ENCODE measurements around the gene PFAS. TPM values are rescaled to one million over a fixed set of nuclear protein-coding genes. Genes with fewer than 3 reads are reported as not detected.
A peak's percentile ranks its signal among the peaks of the same experiment; 100 is the strongest.
"Not testable (repeated sequence)": the region's sequence is repeated elsewhere in the genome, so short reads cannot be mapped to it uniquely, and the experiment has no call there.

The PFAS gene
- total RNA-seq, 1 donor: 18.8 TPM

DNA sequence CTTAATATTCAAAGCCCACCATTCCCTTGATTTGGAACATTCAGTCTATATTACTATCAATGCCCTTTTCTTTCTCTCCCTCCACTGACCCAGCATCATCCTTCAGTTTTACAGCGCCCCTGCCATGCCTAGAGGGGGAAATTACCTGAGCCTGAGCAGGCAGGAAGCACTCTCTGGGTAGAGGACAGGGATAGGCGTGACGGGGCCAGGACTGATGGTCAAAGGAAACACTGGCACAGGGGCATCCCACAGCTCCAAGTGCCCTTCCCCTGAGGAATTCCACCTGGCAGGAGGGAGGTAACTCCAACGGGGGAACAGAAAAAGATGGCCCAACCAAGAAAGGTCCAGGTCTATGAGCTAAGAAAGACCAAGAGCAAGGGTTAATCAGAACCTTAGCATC lies 11.2 kb upstream of the PFAS start:
- Histone ChIP-seq H3K4me2 (ENCODE audit: insufficient read depth, low read length) (no peak overlapping the region), H3K27ac (ENCODE audit: low read depth, low read length) (no peak overlapping the region), H3K79me2 (ENCODE audit: insufficient read depth, low read length) (no peaks in the 10 kb centered on the region), H3K36me3 (ENCODE audit: insufficient read depth, low read length) (peaks cover 42% of the 10 kb centered on the region), H3K27me3 (ENCODE audit: insufficient read depth, low read length) (no peaks in the 10 kb centered on the region), H3K9me3 (ENCODE audit: low read depth, low read length) (no peaks in the 10 kb centered on the region), H3K4me1 (ENCODE audit: insufficient read depth, low read length) (no peaks in the 10 kb centered on the region), H2AFZ (ENCODE audit: low read length) (no peak overlapping the region), H4K20me1 (ENCODE audit: insufficient read depth, low read length) (no peaks in the 10 kb centered on the region), H3K4me3 (ENCODE audit: insufficient read depth, low read length) (no peak overlapping the region)
- TF ChIP-seq, protein P1, sequence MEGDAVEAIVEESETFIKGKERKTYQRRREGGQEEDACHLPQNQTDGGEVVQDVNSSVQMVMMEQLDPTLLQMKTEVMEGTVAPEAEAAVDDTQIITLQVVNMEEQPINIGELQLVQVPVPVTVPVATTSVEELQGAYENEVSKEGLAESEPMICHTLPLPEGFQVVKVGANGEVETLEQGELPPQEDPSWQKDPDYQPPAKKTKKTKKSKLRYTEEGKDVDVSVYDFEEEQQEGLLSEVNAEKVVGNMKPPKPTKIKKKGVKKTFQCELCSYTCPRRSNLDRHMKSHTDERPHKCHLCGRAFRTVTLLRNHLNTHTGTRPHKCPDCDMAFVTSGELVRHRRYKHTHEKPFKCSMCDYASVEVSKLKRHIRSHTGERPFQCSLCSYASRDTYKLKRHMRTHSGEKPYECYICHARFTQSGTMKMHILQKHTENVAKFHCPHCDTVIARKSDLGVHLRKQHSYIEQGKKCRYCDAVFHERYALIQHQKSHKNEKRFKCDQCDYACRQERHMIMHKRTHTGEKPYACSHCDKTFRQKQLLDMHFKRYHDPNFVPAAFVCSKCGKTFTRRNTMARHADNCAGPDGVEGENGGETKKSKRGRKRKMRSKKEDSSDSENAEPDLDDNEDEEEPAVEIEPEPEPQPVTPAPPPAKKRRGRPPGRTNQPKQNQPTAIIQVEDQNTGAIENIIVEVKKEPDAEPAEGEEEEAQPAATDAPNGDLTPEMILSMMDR (IDR thresholded peaks at IDR 0.05; ENCODE audit: extremely low read depth, low read depth, low read length): no peak
- DNase-seq (ENCODE audit: insufficient read length, low spot score, missing footprints): no peak

DNA sequence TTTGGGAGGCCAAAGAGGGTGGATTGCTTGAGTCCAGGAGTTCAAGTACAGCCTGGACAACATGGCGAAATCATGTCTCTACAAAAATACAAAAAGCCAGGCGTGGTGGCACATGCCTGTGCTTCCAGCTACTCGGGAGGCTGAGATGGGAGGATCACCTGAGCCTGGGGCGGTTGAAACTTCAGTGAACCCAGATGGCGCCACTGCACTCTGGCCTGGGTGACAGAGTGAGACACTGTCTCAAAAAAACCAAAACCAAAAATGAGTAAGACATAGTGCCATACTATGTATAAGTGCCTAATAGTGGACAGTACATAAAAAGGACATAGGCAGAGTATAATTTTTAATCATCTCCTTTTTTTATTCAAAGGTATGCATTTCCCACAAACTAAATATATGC lies 5.3 kb upstream of the PFAS start:
- TF ChIP-seq, protein P1 (IDR thresholded peaks at IDR 0.05; ENCODE audit: extremely low read depth, low read depth, low read length): no peak
- no peaks in the 10 kb centered on the region for H3K27me3 ChIP-seq (ENCODE audit: insufficient read depth, low read length)
- no peak overlapping the region for H3K27ac ChIP-seq (ENCODE audit: low read depth, low read length)
- peaks cover 2% of the 10 kb centered on the region for H4K20me1 ChIP-seq (ENCODE audit: insufficient read depth, low read length)
- peaks cover 23% of the 10 kb centered on the region for H3K79me2 ChIP-seq (ENCODE audit: insufficient read depth, low read length)
- H2AFZ ChIP-seq (ENCODE audit: low read length): no peak overlapping the region
- no peak for DNase-seq (ENCODE audit: insufficient read length, low spot score, missing footprints)
- H3K4me3 ChIP-seq (ENCODE audit: insufficient read depth, low read length): no peak overlapping the region
- H3K4me1 ChIP-seq (ENCODE audit: insufficient read depth, low read length): no peaks in the 10 kb centered on the region
- H3K4me2 ChIP-seq (ENCODE audit: insufficient read depth, low read length): no peak overlapping the region
- H3K36me3 ChIP-seq (ENCODE audit: insufficient read depth, low read length): peaks cover 16% of the 10 kb centered on the region
- no peaks in the 10 kb centered on the region for H3K9me3 ChIP-seq (ENCODE audit: low read depth, low read length)

DNA sequence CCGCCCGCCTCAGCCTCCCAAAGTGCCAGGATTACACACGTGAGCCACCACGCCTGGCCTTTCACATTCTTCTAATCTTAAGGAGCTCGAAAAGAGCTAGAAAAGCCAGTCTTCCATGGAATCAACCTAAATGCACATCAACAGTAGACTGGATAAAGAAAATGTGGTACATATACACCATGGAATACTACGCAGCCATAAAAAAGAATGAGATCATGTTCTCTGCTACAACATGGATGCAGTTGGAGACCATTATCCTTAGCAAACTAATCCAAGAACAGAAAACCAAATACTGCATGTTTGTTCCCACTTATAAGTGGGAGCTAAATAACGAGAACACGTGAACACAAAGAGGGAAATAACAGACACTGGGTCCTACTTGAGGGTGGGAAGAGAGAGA lies 4.3 kb upstream of the PFAS start:
- Histone ChIP-seq H3K36me3 (ENCODE audit: insufficient read depth, low read length) (peaks cover 12% of the 10 kb centered on the region), H3K79me2 (ENCODE audit: insufficient read depth, low read length) (peaks cover 30% of the 10 kb centered on the region), H3K27me3 (ENCODE audit: insufficient read depth, low read length) (no peaks in the 10 kb centered on the region), H2AFZ (ENCODE audit: low read length) (no peak overlapping the region), H3K27ac (ENCODE audit: low read depth, low read length) (no peak overlapping the region), H4K20me1 (ENCODE audit: insufficient read depth, low read length) (peaks cover 2% of the 10 kb centered on the region), H3K4me1 (ENCODE audit: insufficient read depth, low read length) (peaks cover 4% of the 10 kb centered on the region), H3K4me2 (ENCODE audit: insufficient read depth, low read length) (no peak overlapping the region), H3K4me3 (ENCODE audit: insufficient read depth, low read length) (no peak overlapping the region), H3K9me3 (ENCODE audit: low read depth, low read length) (no peaks in the 10 kb centered on the region)
- DNase-seq (ENCODE audit: insufficient read length, low spot score, missing footprints): no peak
- TF ChIP-seq, protein P1 (IDR thresholded peaks at IDR 0.05; ENCODE audit: extremely low read depth, low read depth, low read length): no peak

DNA sequence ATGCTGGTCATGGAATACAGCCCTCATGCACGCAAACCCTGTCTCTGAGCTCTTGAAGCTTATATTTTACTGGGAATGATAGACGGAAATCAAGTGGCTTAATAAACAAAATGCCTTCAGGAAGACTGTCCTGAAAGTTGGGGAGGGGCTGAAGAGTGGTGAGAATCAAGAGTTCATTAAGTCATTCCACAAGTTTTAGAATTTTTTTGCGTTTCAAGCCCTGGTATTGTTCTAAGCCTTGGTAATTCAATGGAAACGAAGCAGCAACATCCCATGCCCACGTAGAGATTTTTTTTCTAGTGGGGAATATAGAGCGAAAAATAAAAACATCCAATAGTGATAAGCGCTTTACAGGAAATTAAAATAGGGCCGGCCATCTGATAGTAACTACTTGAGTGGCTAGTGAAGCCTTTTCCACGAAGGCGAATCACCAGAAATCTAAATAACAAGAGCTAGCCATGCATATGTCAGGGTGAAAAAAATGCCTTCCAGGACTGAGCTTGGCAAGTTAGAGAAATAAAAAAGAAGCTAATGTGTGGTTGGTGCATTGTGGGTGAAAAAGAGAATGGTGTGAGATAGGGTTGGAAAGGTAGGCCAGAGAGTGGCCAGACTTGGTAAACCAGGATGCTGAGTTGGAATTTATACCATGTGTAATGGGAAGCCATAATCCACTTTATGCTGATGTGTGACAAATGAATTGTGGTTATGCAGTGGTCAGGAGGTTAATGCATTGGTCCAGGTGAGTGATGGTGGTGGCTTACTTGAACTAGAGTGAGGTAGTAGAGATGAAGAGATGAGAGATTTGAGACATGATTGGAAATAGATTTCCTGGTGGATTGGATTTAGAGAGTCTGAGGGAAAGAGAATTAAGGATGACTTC lies 772 bp downstream of the PFAS start:
- TF ChIP-seq, protein P1 (IDR thresholded peaks at IDR 0.05; ENCODE audit: extremely low read depth, low read depth, low read length): no peak
- H3K4me3 ChIP-seq (ENCODE audit: insufficient read depth, low read length): peak overlapping the region; percentile 86
- peaks cover under 1% of the 10 kb centered on the region for H4K20me1 ChIP-seq (ENCODE audit: insufficient read depth, low read length)
- peaks cover 6% of the 10 kb centered on the region for H3K36me3 ChIP-seq (ENCODE audit: insufficient read depth, low read length)
- peaks cover 9% of the 10 kb centered on the region for H3K4me1 ChIP-seq (ENCODE audit: insufficient read depth, low read length)
- H2AFZ ChIP-seq (ENCODE audit: low read length): peak overlapping the region; percentile 98
- no peaks in the 10 kb centered on the region for H3K27me3 ChIP-seq (ENCODE audit: insufficient read depth, low read length)
- no peaks in the 10 kb centered on the region for H3K9me3 ChIP-seq (ENCODE audit: low read depth, low read length)
- H3K27ac ChIP-seq (ENCODE audit: low read depth, low read length): peak overlapping the region; percentile 73
- peak; percentile 59 for DNase-seq (ENCODE audit: insufficient read length, low spot score, missing footprints)
- H3K79me2 ChIP-seq (ENCODE audit: insufficient read depth, low read length): peaks cover 46% of the 10 kb centered on the region
- H3K4me2 ChIP-seq (ENCODE audit: insufficient read depth, low read length): peak overlapping the region; percentile 94

DNA sequence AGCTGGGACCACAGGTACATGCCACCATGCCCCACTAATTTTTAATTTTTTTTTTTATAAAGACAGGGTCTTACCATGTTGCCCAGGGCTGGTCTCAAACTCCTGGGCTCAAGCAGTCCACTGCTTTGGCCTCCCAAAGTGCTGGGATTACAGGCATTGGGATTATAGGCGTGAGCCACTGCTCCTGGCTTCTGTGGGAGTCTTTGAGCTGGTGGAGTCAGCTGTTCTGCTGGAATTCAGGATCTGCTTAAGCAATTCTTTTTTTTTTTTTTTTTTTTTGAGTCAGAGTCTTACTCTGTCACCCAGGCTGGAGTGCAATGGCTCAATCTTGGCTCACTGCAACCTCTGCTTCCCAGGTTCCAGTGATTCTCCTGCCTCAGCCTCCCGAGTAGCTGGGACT lies 2.3 kb downstream of the PFAS start:
- H4K20me1 ChIP-seq (ENCODE audit: insufficient read depth, low read length): not testable (repeated sequence)

More for the DNA sequence above, 2.3 kb downstream of the PFAS start:
- not testable (repeated sequence) for H3K4me2 ChIP-seq (ENCODE audit: insufficient read depth, low read length); H3K27me3 ChIP-seq (ENCODE audit: insufficient read depth, low read length); H3K4me3 ChIP-seq (ENCODE audit: insufficient read depth, low read length); H3K9me3 ChIP-seq (ENCODE audit: low read depth, low read length); DNase-seq (ENCODE audit: insufficient read length, low spot score, missing footprints); H3K27ac ChIP-seq (ENCODE audit: low read depth, low read length); H2AFZ ChIP-seq (ENCODE audit: low read length); H3K4me1 ChIP-seq (ENCODE audit: insufficient read depth, low read length)
- peaks cover 37% of the 10 kb centered on the region for H3K79me2 ChIP-seq (ENCODE audit: insufficient read depth, low read length)
- H3K36me3 ChIP-seq (ENCODE audit: insufficient read depth, low read length): peaks cover 14% of the 10 kb centered on the region

Measured in osteoblast (primary cell).